ENCODE measurements around the gene DEPP1.

DEPP1 gene

DNA sequence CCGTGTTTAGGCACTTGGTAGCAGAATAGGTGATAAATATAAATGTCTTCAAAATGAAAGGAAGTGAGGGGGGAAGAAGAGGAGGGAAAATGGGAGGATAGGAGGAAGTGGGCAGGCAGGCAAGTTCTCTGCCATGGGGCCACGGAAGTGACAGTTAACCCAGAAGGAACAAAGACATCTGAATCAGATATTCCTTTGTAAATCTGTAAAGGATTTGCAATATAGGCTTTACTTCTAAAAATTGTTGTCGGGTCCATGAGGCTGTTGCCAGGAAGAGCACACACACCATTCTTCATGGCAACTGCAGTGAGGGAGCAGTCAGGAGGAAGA, 42.7 kb downstream of the DEPP1 start:
- DNase-seq (ENCODE audit: low read depth in 1 of 2, low spot score in 1 of 2), result peak in 1 of 2 experiments; percentile 61
- H3K27ac ChIP-seq (replicated peaks), result peak overlapping the region; percentile 60
- TF ChIP-seq POLR2AphosphoS5 (IDR thresholded peaks at IDR 0.05; ENCODE audit: low read depth) (peak; percentile 49), SPI1 (IDR thresholded peaks at IDR 0.05; ENCODE audit: borderline replicate concordance, low read depth) (peak; percentile 91), GABPA (IDR thresholded peaks at IDR 0.05; ENCODE audit: low read depth) (peak; percentile 53; the same call in 1 of the 2 replicates)
- TF ChIP-seq, protein P1, sequence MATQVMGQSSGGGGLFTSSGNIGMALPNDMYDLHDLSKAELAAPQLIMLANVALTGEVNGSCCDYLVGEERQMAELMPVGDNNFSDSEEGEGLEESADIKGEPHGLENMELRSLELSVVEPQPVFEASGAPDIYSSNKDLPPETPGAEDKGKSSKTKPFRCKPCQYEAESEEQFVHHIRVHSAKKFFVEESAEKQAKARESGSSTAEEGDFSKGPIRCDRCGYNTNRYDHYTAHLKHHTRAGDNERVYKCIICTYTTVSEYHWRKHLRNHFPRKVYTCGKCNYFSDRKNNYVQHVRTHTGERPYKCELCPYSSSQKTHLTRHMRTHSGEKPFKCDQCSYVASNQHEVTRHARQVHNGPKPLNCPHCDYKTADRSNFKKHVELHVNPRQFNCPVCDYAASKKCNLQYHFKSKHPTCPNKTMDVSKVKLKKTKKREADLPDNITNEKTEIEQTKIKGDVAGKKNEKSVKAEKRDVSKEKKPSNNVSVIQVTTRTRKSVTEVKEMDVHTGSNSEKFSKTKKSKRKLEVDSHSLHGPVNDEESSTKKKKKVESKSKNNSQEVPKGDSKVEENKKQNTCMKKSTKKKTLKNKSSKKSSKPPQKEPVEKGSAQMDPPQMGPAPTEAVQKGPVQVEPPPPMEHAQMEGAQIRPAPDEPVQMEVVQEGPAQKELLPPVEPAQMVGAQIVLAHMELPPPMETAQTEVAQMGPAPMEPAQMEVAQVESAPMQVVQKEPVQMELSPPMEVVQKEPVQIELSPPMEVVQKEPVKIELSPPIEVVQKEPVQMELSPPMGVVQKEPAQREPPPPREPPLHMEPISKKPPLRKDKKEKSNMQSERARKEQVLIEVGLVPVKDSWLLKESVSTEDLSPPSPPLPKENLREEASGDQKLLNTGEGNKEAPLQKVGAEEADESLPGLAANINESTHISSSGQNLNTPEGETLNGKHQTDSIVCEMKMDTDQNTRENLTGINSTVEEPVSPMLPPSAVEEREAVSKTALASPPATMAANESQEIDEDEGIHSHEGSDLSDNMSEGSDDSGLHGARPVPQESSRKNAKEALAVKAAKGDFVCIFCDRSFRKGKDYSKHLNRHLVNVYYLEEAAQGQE (IDR thresholded peaks at IDR 0.05; ENCODE audit: insufficient replicate concordance, low read depth), result no peak
- H3K4me3 ChIP-seq (replicated peaks; ENCODE audit: insufficient read depth, low read length), result no peak overlapping the region
- no peaks in the 10 kb centered on the region for H3K27me3 ChIP-seq (ENCODE audit: insufficient read depth, poor library complexity, severe bottlenecking)

DNA sequence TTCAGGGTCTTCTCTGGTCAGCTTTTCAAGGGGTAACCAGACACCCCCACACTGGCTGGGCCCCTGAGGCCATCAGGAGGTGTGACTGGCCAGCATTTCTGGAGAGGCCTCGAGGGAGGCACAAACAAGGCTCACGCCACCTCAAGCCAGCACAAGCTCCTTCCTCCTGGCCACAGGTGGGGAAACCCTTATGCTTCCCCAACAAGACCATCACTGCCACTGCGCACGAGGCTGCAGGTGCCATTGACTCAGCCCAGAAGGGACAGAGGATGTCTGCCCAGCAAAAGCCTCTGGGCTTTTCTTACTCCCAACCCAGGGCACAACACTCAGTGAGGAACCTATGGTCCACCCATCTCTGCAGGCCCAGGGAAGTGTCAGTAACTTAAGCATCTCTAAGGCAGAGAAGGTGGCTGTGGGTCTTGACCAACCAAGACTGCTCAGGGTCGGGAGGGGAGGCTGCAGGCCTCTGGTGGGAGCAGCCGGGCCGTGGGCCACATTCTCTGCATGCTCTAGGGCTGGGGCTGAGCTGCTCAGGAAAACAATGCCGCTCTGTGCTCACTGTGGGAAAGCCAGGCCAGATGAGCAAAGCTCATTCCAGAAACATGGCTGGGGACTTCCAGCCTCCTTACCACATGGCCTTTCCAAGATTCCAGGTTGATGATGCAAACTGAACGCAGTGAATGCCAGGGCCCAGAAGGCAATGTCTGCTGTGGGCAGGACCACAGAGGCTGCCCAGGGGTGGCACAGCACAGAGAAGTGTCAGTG, 43.2 kb downstream of the DEPP1 start:
- TF ChIP-seq POLR2AphosphoS5 (IDR thresholded peaks at IDR 0.05; ENCODE audit: low read depth) (no peak; the same call in 1 of the 2 replicates), GABPA (IDR thresholded peaks at IDR 0.05; ENCODE audit: low read depth) (no peak), SPI1 (IDR thresholded peaks at IDR 0.05; ENCODE audit: borderline replicate concordance, low read depth) (no peak)
- TF ChIP-seq, protein P1 (IDR thresholded peaks at IDR 0.05; ENCODE audit: insufficient replicate concordance, low read depth), result no peak
- TF ChIP-seq, protein P2, sequence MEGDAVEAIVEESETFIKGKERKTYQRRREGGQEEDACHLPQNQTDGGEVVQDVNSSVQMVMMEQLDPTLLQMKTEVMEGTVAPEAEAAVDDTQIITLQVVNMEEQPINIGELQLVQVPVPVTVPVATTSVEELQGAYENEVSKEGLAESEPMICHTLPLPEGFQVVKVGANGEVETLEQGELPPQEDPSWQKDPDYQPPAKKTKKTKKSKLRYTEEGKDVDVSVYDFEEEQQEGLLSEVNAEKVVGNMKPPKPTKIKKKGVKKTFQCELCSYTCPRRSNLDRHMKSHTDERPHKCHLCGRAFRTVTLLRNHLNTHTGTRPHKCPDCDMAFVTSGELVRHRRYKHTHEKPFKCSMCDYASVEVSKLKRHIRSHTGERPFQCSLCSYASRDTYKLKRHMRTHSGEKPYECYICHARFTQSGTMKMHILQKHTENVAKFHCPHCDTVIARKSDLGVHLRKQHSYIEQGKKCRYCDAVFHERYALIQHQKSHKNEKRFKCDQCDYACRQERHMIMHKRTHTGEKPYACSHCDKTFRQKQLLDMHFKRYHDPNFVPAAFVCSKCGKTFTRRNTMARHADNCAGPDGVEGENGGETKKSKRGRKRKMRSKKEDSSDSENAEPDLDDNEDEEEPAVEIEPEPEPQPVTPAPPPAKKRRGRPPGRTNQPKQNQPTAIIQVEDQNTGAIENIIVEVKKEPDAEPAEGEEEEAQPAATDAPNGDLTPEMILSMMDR (IDR thresholded peaks at IDR 0.05; ENCODE audit: insufficient read depth, low read length), result no peak
- Histone ChIP-seq H3K27ac (replicated peaks) (peak overlapping the region; percentile 60), H3K4me3 (replicated peaks; ENCODE audit: insufficient read depth, low read length) (no peak overlapping the region), H3K27me3 (ENCODE audit: insufficient read depth, poor library complexity, severe bottlenecking) (no peaks in the 10 kb centered on the region)
- no peak for DNase-seq (ENCODE audit: low read depth in 1 of 2, low spot score in 1 of 2)

DNA sequence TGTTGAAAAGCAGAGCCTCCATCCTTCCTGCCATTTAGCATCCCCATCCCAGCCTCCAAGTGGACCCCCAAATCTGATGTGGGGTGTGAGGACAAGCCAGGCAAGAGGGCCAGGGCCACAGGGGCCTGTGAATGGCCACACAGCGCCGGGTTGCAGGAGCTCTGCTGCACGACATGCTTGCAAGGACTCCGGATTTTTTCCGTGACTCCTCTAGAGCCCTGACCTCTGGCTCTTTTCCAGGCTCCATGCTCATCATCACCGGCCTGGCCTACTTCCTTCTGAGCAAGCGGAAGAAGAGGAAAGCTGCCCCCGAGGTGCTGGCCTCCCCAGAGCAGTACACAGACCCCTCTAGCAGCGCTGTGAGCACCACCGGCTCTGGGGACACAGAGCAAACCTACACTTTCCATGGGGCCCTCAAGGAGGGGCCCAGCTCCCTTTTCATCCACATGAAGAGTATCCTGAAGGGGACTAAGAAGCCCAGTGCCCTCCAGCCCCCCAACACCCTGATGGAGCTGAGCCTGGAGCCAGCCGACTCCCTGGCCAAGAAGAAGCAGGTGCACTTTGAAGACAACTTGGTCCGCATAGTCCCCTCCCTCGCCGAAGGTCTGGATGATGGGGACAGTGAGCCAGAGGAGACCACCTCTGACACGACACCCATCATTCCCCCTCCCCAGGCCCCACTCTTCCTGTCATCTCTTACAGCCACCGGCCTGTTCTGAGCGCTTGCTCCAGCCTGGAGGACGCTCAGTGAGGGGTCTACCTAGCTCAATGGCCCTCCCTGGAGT, 44.0 kb downstream of the DEPP1 start:
- H3K4me3 ChIP-seq (replicated peaks; ENCODE audit: insufficient read depth, low read length), result no peak overlapping the region
- TF ChIP-seq SPI1 (IDR thresholded peaks at IDR 0.05; ENCODE audit: borderline replicate concordance, low read depth) (no peak), POLR2AphosphoS5 (IDR thresholded peaks at IDR 0.05; ENCODE audit: low read depth) (no peak)
- no peaks in the 10 kb centered on the region for H3K27me3 ChIP-seq (ENCODE audit: insufficient read depth, poor library complexity, severe bottlenecking)
- H3K27ac ChIP-seq (replicated peaks), result peak overlapping the region; percentile 60
- no peak for DNase-seq (ENCODE audit: low read depth in 1 of 2, low spot score in 1 of 2)

DNA sequence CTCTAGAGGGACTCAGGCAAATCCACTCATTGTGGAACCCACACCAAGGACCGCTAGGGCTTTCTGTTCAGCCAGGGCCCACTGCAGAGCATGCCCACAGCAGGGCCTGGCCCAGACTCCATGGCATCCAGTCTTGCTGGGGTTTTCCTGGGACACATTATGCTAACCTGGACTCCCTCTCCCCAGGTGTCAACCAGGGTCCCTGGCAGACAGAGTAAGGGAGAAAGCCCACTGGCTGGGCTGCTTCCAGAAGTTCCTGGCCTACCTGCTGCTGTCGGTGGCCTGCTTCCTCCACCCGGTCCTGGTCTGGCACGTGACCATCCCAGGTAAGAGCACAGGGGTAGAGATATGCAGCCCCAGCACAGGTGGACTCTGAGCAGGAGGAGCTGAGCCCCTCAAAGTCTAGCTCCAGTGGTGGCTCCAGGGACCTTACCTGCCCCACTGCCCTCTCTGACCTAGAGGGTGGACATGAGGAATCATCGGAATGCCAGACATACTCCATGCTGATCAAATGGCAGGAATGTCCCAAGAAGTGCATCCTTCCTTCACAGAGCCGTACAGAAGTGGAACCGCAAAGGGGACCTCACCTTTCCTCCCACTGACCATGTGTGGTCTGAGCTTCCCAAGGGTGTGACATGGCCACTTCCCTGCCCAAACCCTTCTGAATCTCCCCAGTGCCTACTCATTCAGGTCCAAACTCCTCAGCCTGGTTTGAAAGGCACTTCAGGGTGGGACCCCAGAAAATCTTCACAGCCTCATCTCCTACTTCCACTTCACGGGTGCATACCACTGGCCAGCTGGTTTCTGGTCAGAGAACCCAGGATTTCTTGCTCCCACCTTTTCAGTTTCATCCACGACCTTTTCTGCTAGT, 44.9 kb downstream of the DEPP1 start:
- Histone ChIP-seq H3K27me3 (ENCODE audit: insufficient read depth, poor library complexity, severe bottlenecking) (no peaks in the 10 kb centered on the region), H3K4me3 (replicated peaks; ENCODE audit: insufficient read depth, low read length) (no peak overlapping the region), H3K27ac (replicated peaks) (peak overlapping the region; percentile 36; the same call in 1 of the 2 replicates)
- no peak for TF ChIP-seq SPI1 (IDR thresholded peaks at IDR 0.05; ENCODE audit: borderline replicate concordance, low read depth)
- TF ChIP-seq POLR2AphosphoS5 (IDR thresholded peaks at IDR 0.05; ENCODE audit: low read depth), result no peak
- TF ChIP-seq, protein P1 (IDR thresholded peaks at IDR 0.05; ENCODE audit: insufficient replicate concordance, low read depth), result no peak
- no peak for TF ChIP-seq GABPA (IDR thresholded peaks at IDR 0.05; ENCODE audit: low read depth)
- TF ChIP-seq, protein P2 (IDR thresholded peaks at IDR 0.05; ENCODE audit: insufficient read depth, low read length), result no peak
- no peak for DNase-seq (ENCODE audit: low read depth in 1 of 2, low spot score in 1 of 2)

All from HL-60 (cell line).